MM.1S (cell line): Measurements from ENCODE around the gene PDIA4.
"Not testable (repeated sequence)": the region's sequence is repeated elsewhere in the genome, so short reads cannot be mapped to it uniquely, and the experiment has no call there.

Experiments
- DNase-seq: peaks from one replicate; pipeline ENCODE4 v3.0.0-alpha.2; 2015
- H2AFZ ChIP-seq: fragments of 300-600 bp; sonication (generic); 2 replicates; pipeline ENCODE4 v1.6.0; 2016; ENCODE audit warnings: antibody characterized with exemption, low read length
- H3F3A ChIP-seq: fragments of 300-600 bp; sonication (generic); 2 replicates; pipeline ENCODE4 v1.6.1; 2016; ENCODE audit warnings: mild to moderate bottlenecking, antibody characterized with exemption, low read length, moderate library complexity, mixed read lengths; ENCODE audit not compliant: insufficient read depth
- H3K27ac ChIP-seq: fragments of 300-600 bp; sonication (generic); 2 replicates; pipeline ENCODE4 v1.5.1; 2016; ENCODE audit warnings: mild to moderate bottlenecking, low read length
- H3K27me3 ChIP-seq: fragments of 300-600 bp; sonication (generic); replicated peaks from 2 replicates; pipeline ENCODE4 v1.6.0; 2016; ENCODE audit warnings: low read length; ENCODE audit not compliant: insufficient read depth
- H3K36me3 ChIP-seq: fragments of 300-600 bp; sonication (generic); replicated peaks from 2 replicates; pipeline ENCODE4 v1.6.1; 2016; ENCODE audit warnings: mild to moderate bottlenecking, low read length, mixed read lengths; ENCODE audit not compliant: insufficient read depth
- H3K4me1 ChIP-seq: fragments of 300-600 bp; sonication (generic); 2 replicates; pipeline ENCODE4 v1.6.1; 2016; ENCODE audit warnings: low read length, mixed read lengths
- H3K4me2 ChIP-seq: fragments of 300-600 bp; sonication (generic); 2 replicates; pipeline ENCODE4 v1.6.0; 2016; ENCODE audit warnings: low read depth, low read length
- H3K4me3 ChIP-seq: fragments of 300-600 bp; sonication (generic); 2 replicates; pipeline ENCODE4 v1.5.1; 2016; ENCODE audit warnings: low read length, mixed read lengths
- H3K79me2 ChIP-seq: fragments of 300-600 bp; sonication (generic); 2 replicates; pipeline ENCODE4 v1.6.1; 2016; ENCODE audit warnings: mixed run types, low read length, mixed read lengths
- H3K9ac ChIP-seq: fragments of 300-600 bp; sonication (generic); 2 replicates; pipeline ENCODE4 v1.6.1; 2016; ENCODE audit warnings: low read length, mixed read lengths
- H3K9me2 ChIP-seq: fragments of 300-600 bp; sonication (generic); replicated peaks from 2 replicates; pipeline ENCODE4 v1.6.1; 2016; ENCODE audit warnings: mild to moderate bottlenecking, low read length, mixed read lengths; ENCODE audit not compliant: insufficient read depth
- H3K9me3 ChIP-seq: fragments of 300-600 bp; sonication (generic); replicated peaks from 2 replicates; pipeline ENCODE4 v1.6.1; 2016; ENCODE audit warnings: mild to moderate bottlenecking, low read length, mixed read lengths; ENCODE audit not compliant: insufficient read depth
- H4K20me1 ChIP-seq: fragments of 300-600 bp; sonication (generic); 2 replicates; pipeline ENCODE4 v1.6.1; 2016; ENCODE audit warnings: mild to moderate bottlenecking, low read length, moderate library complexity, mixed read lengths; ENCODE audit not compliant: insufficient read depth
- CTCF ChIP-seq: fragments of 300-600 bp; sonication (generic); IDR thresholded peaks from 2 replicates; pipeline ENCODE4 v1.5.1; 2016; ENCODE audit warnings: antibody characterized with exemption, low read length, mixed read lengths
- EZH2 ChIP-seq: fragments of 300-600 bp; sonication (generic); optimal IDR thresholded peaks from 2 replicates; pipeline ENCODE3; 2017; ENCODE audit warnings: low read depth, mild to moderate bottlenecking, antibody characterized with exemption, low read length, mixed read lengths
- EZH2phosphoT487 ChIP-seq: fragments of 300-600 bp; sonication (generic); IDR thresholded peaks from 2 replicates; pipeline ENCODE4 v1.6.1; 2018; ENCODE audit warnings: antibody characterized with exemption, low read length

Gene PDIA4

GRCh38 chr7:148979827-148980226 is 48.5 kb downstream of the PDIA4 start:
- Histone ChIP-seq H3K9ac (no peak overlapping the region), H3K4me2 (no peak overlapping the region), H3K9me2 (no peaks in the 10 kb centered on the region), H3K9me3 (no peaks in the 10 kb centered on the region), H3K27me3 (peaks cover 8% of the 10 kb centered on the region; the same call in 1 of the 2 replicates), H3K79me2 (no peaks in the 10 kb centered on the region), H4K20me1 (no peaks in the 10 kb centered on the region), H3K27ac (no peak overlapping the region), H3K4me3 (no peak overlapping the region), H3K4me1 (peaks cover 4% of the 10 kb centered on the region; the same call in 1 of the 2 replicates), H3K36me3 (no peaks in the 10 kb centered on the region), H2AFZ (no peak overlapping the region), H3F3A (peaks cover 13% of the 10 kb centered on the region)
- no peak for DNase-seq
- no peak for TF ChIP-seq EZH2

- not testable (repeated sequence) for H3K9me2 ChIP-seq, H3K27ac ChIP-seq, H3K9ac ChIP-seq, H3K79me2 ChIP-seq, H3K36me3 ChIP-seq, H3K9me3 ChIP-seq, H3K4me2 ChIP-seq, H2AFZ ChIP-seq, H3K27me3 ChIP-seq, H4K20me1 ChIP-seq, H3K4me3 ChIP-seq, DNase-seq, H3K4me1 ChIP-seq
- H3F3A ChIP-seq, result peaks cover 11% of the 10 kb centered on the region
Observed at GRCh38 chr7:148979072-148979471, 49.2 kb downstream of the PDIA4 start.

- Histone ChIP-seq H3K79me2 (no peaks in the 10 kb centered on the region), H2AFZ (no peak overlapping the region), H3K36me3 (no peaks in the 10 kb centered on the region), H3K4me2 (no peak overlapping the region), H3K27me3 (peaks cover 8% of the 10 kb centered on the region; the same call in 1 of the 2 replicates), H3K4me3 (no peak overlapping the region), H3K9ac (no peak overlapping the region), H3K9me3 (no peaks in the 10 kb centered on the region), H3K9me2 (no peaks in the 10 kb centered on the region), H3K4me1 (no peaks in the 10 kb centered on the region), H3K27ac (no peak overlapping the region), H4K20me1 (no peaks in the 10 kb centered on the region), H3F3A (peaks cover 7% of the 10 kb centered on the region; the same call in 1 of the 2 replicates)
- DNase-seq, result no peak
- TF ChIP-seq EZH2 (no peak), EZH2phosphoT487 (no peak), CTCF (no peak)
Observed at GRCh38 chr7:148978091-148978490, 50.2 kb downstream of the PDIA4 start.

- Histone ChIP-seq H3K9me2 (no peaks in the 10 kb centered on the region), H3K4me3 (no peak overlapping the region), H3F3A (no peaks in the 10 kb centered on the region), H2AFZ (no peak overlapping the region), H3K27ac (no peak overlapping the region), H4K20me1 (no peaks in the 10 kb centered on the region), H3K9ac (no peak overlapping the region), H3K79me2 (no peaks in the 10 kb centered on the region), H3K36me3 (no peaks in the 10 kb centered on the region), H3K4me2 (no peak overlapping the region), H3K4me1 (no peaks in the 10 kb centered on the region), H3K27me3 (0 out of 2 replicates have a peak, but pooled peaks cover under 1% of the 10 kb centered on the region), H3K9me3 (no peaks in the 10 kb centered on the region)
- no peak for TF ChIP-seq CTCF
- TF ChIP-seq EZH2, result no peak
- no peak for TF ChIP-seq EZH2phosphoT487
- no peak for DNase-seq
Observed at GRCh38 chr7:148975896-148976295, 52.4 kb downstream of the PDIA4 start.
